Tibial nerve (tissue), 3 donors: ENCODE results near the gene FIG4.

Source experiments
- POLR2A ChIP-seq, 2 donors: fragments of 450-650 bp; IDR thresholded peaks; one replicate each; pipeline ENCODE4 v1.6.1; 2017; ENCODE audit warnings: antibody characterized with exemption in 2 of 2, mild to moderate bottlenecking in 2 of 2, moderate library complexity in 2 of 2
- TF ChIP-seq, protein P1 (sequence below), 5 experiments: fragments of 200-600 bp in 3 of 5; fragments of 450-650 bp in 2 of 5; sonication (generic) in 3 of 5; IDR thresholded peaks; one replicate each; pipeline ENCODE4 v1.5.1; 2016 to 2019; ENCODE audit warnings: antibody characterized with exemption in 5 of 5, mild to moderate bottlenecking in 3 of 5, moderate library complexity in 2 of 5

DNA sequence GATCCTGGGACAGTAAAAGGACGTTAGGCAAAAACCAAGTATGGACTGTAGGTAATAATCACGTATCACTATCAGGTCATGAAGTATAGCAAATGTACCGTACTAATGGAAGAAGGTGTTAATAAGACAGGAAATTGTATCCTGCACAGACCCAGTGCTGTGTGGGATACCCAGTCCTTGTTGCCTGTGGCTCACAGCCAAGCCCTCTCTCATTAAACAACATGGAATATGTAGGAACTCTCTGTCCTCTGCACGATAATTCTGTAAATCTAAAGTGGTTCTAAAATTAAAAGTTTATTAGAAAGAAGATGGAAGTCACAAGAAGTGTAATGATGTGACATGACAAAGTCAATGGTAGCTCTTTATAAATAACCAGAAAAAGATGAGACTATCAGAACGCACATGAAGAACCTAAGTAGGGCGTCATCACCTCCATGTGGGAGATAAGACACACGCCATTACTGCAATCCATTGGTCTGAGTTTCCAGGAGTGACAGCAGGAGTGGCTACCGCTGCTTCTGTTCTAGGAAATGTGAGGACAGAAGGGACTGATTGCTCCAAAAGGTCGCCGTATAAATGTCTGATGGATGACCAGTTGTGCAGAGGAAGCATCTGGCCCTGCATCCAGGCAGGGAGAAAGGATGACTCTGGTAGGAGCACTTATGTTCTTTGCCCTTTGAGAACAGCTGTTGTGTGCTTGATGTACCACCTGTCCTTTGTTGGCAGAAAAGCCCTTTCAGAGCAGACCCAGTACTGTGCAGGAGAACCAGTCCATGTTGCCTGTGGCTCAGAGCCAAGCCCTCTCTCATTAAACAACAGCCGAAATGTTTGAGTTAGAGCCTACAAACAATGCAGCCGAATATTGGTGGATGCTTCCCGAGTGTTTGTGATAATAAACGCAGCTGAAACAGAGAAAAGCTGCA lies 125.6 kb downstream of the FIG4 start:
- TF ChIP-seq, protein P1, sequence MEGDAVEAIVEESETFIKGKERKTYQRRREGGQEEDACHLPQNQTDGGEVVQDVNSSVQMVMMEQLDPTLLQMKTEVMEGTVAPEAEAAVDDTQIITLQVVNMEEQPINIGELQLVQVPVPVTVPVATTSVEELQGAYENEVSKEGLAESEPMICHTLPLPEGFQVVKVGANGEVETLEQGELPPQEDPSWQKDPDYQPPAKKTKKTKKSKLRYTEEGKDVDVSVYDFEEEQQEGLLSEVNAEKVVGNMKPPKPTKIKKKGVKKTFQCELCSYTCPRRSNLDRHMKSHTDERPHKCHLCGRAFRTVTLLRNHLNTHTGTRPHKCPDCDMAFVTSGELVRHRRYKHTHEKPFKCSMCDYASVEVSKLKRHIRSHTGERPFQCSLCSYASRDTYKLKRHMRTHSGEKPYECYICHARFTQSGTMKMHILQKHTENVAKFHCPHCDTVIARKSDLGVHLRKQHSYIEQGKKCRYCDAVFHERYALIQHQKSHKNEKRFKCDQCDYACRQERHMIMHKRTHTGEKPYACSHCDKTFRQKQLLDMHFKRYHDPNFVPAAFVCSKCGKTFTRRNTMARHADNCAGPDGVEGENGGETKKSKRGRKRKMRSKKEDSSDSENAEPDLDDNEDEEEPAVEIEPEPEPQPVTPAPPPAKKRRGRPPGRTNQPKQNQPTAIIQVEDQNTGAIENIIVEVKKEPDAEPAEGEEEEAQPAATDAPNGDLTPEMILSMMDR (IDR thresholded peaks at IDR 0.05) = no peak
- TF ChIP-seq POLR2A (IDR thresholded peaks at IDR 0.05) = no peak
